Measurements from ENCODE around the gene COL6A2. TPM values are rescaled to one million over a fixed set of nuclear protein-coding genes. Genes with fewer than 3 reads are reported as not detected.

Gene COL6A2
- total RNA-seq, 1 experiment from 2014 or later, result 15.0 TPM

DNA sequence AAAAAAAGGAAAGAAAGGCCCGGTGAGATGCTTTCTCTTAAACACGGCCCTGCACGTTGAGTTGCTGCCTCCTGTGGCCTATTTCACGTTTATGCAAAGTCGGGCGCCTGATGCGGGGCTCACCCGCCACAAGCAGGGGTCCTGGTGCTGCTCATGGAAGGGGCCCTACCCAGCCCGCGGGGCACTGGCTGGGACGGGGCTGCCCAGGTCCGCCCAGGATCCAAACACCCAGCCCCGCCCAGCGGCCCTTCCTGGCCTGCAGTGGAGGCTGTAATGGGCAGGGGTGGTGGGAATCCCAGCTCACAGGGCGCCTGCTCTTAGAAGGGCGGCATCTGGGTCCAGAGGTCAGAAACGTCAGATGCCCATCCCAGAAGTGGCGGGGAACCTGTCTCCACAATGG, 1.6 kb downstream of the COL6A2 start:
- CTCF ChIA-PET, result no interaction called here
- POLR2A ChIA-PET (ENCODE audit: low non-redundant PET), result no interaction called here
- Histone ChIP-seq H3K27ac (ENCODE audit: low read depth, low read length, poor library complexity, severe bottlenecking) (no peak overlapping the region), H3K4me1 (ENCODE audit: insufficient read depth, low read length, poor library complexity, severe bottlenecking) (no peaks in the 10 kb centered on the region), H3K9me3 (ENCODE audit: low read depth, low read length, poor library complexity, severe bottlenecking) (peaks cover 12% of the 10 kb centered on the region), H3K27me3 (replicated peaks; ENCODE audit: insufficient read depth, low read depth, low read length, poor library complexity) (peaks cover 2% of the 10 kb centered on the region), H3K4me3 (ENCODE audit: low read depth, low read length, poor library complexity, severe bottlenecking) (no peak overlapping the region), H3K36me3 (ENCODE audit: insufficient read depth, low read length, poor library complexity, severe bottlenecking) (no peaks in the 10 kb centered on the region)
- intact Hi-C loops (cut with micrococcal nuclease; ENCODE audit: unreplicated experiment), result loop anchor here (2.0 kb wide), 1 partner anchor 127 kb away; no protein-coding TSS in a partner anchor
- TF ChIP-seq, protein P1, sequence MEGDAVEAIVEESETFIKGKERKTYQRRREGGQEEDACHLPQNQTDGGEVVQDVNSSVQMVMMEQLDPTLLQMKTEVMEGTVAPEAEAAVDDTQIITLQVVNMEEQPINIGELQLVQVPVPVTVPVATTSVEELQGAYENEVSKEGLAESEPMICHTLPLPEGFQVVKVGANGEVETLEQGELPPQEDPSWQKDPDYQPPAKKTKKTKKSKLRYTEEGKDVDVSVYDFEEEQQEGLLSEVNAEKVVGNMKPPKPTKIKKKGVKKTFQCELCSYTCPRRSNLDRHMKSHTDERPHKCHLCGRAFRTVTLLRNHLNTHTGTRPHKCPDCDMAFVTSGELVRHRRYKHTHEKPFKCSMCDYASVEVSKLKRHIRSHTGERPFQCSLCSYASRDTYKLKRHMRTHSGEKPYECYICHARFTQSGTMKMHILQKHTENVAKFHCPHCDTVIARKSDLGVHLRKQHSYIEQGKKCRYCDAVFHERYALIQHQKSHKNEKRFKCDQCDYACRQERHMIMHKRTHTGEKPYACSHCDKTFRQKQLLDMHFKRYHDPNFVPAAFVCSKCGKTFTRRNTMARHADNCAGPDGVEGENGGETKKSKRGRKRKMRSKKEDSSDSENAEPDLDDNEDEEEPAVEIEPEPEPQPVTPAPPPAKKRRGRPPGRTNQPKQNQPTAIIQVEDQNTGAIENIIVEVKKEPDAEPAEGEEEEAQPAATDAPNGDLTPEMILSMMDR (conservative IDR thresholded peaks at IDR 0.05; ENCODE audit: low read depth, low read length), result no peak
- TF ChIP-seq EZH2 (IDR thresholded peaks at IDR 0.05; ENCODE audit: borderline replicate concordance, low read depth, low read length, poor library complexity, severe bottlenecking), result no peak
- BruUV-seq (replicated peaks), result no TSS peak
- DNase-seq (ENCODE audit: low spot score), result no peak

DNA sequence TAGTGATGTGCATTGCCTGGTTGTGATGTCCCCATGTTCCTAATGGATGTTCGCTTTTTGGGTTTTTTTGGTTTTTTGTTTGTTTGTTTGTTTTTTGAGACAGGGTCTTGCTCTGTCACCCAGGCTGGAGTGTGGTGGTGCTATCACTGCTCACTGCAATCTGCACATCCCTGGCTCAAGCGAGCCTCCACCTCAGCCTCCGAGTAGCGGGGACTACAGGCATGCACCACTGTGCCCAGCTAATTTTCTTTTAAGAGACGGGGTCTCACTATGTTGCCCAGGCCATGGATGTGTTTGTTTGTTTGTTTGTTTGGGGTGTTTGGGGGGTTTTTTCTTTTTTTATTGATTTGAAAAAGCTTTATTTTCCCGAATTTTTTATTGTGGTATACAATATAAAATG, 2.1 kb downstream of the COL6A2 start:
- DNase-seq (ENCODE audit: low spot score), result no peak
- peaks cover 12% of the 10 kb centered on the region for H3K9me3 ChIP-seq (ENCODE audit: low read depth, low read length, poor library complexity, severe bottlenecking)
- peaks cover 2% of the 10 kb centered on the region for H3K27me3 ChIP-seq (replicated peaks; ENCODE audit: insufficient read depth, low read depth, low read length, poor library complexity)
- H3K4me1 ChIP-seq (ENCODE audit: insufficient read depth, low read length, poor library complexity, severe bottlenecking), result no peaks in the 10 kb centered on the region
- BruUV-seq (replicated peaks), result no TSS peak
- POLR2A ChIA-PET (ENCODE audit: low non-redundant PET), result no interaction called here
- CTCF ChIA-PET, result no interaction called here
- TF ChIP-seq, protein P1 (conservative IDR thresholded peaks at IDR 0.05; ENCODE audit: low read depth, low read length), result no peak
- no peak for TF ChIP-seq EZH2 (IDR thresholded peaks at IDR 0.05; ENCODE audit: borderline replicate concordance, low read depth, low read length, poor library complexity, severe bottlenecking)
- H3K4me3 ChIP-seq (ENCODE audit: low read depth, low read length, poor library complexity, severe bottlenecking), result no peak overlapping the region
- intact Hi-C loops (cut with micrococcal nuclease; ENCODE audit: unreplicated experiment), result no loop called here
- no peak overlapping the region for H3K27ac ChIP-seq (ENCODE audit: low read depth, low read length, poor library complexity, severe bottlenecking)
- no peaks in the 10 kb centered on the region for H3K36me3 ChIP-seq (ENCODE audit: insufficient read depth, low read length, poor library complexity, severe bottlenecking)

DNA sequence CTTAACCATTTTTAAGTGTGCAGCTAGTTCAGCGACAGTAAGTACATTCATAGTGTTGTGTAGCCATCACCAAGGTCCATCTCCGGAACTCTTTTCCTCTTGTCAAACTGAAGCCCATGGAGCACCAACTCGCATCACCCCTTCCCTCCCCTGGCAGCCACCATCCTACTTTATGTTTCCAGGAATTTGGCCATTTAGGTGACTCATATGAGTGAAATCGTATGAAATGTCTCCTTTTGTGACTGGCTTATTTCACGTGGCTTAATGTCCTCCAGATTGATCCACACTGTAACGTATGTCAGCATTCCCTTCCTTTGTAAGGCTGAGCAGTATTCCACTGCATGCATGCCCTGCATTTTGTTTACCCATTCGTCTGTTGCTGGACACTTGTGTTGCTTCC, 2.5 kb downstream of the COL6A2 start:
- Histone ChIP-seq H3K27ac (ENCODE audit: low read depth, low read length, poor library complexity, severe bottlenecking) (no peak overlapping the region), H3K36me3 (ENCODE audit: insufficient read depth, low read length, poor library complexity, severe bottlenecking) (no peaks in the 10 kb centered on the region), H3K9me3 (ENCODE audit: low read depth, low read length, poor library complexity, severe bottlenecking) (peaks cover 12% of the 10 kb centered on the region), H3K4me3 (ENCODE audit: low read depth, low read length, poor library complexity, severe bottlenecking) (no peak overlapping the region), H3K4me1 (ENCODE audit: insufficient read depth, low read length, poor library complexity, severe bottlenecking) (no peaks in the 10 kb centered on the region), H3K27me3 (replicated peaks; ENCODE audit: insufficient read depth, low read depth, low read length, poor library complexity) (peaks cover 2% of the 10 kb centered on the region)
- TF ChIP-seq, protein P1 (conservative IDR thresholded peaks at IDR 0.05; ENCODE audit: low read depth, low read length), result no peak
- no peak for TF ChIP-seq EZH2 (IDR thresholded peaks at IDR 0.05; ENCODE audit: borderline replicate concordance, low read depth, low read length, poor library complexity, severe bottlenecking)
- CTCF ChIA-PET, result no interaction called here
- POLR2A ChIA-PET (ENCODE audit: low non-redundant PET), result no interaction called here
- intact Hi-C loops (cut with micrococcal nuclease; ENCODE audit: unreplicated experiment), result no loop called here
- BruUV-seq (replicated peaks), result TSS peak; percentile 23
- no peak for DNase-seq (ENCODE audit: low spot score)
